Natural killer cell (primary cell): Measurements from ENCODE around the gene OR4D2. TPM values are rescaled to one million over a fixed set of nuclear protein-coding genes. Genes with fewer than 3 reads are reported as not detected.

Source experiments
- ATAC-seq, 3 donors: fragments of 150-1000 bp in 2 of 3; fragments of 200-7000 bp in 1 of 3; cut with Tn5 transposase; 1 replicate in 1 of 3; 2 replicates in 2 of 3; pipeline ENCODE4 v1.10.0; 2021; ENCODE audit warnings: mild to moderate bottlenecking in 2 of 3, moderate library complexity in 2 of 3
- DNase-seq, 2 donors: peaks; one replicate each; pipeline versions ENCODE4 v3.0.0 to v3.0.0-alpha.2; 2013 to 2021; ENCODE audit warnings: mixed read lengths in 1 of 2
- H3K27ac ChIP-seq: one replicate; pipeline ENCODE4 v1.5.1; 2013; ENCODE audit warnings: mild to moderate bottlenecking, low read length
- H3K27me3 ChIP-seq: one replicate; pipeline ENCODE4 v1.6.1; 2013; ENCODE audit warnings: low read length; ENCODE audit not compliant: control insufficient read depth, insufficient read depth
- H3K36me3 ChIP-seq: one replicate; pipeline ENCODE4 v1.6.1; 2013; ENCODE audit warnings: low read length; ENCODE audit not compliant: control insufficient read depth, insufficient read depth
- H3K4me1 ChIP-seq: one replicate; pipeline ENCODE4 v1.6.1; 2013; ENCODE audit warnings: low read length; ENCODE audit not compliant: control insufficient read depth, insufficient read depth
- H3K4me3 ChIP-seq: one replicate; pipeline ENCODE4 v1.5.1; 2013; ENCODE audit warnings: low read length
- H3K9me3 ChIP-seq: one replicate; pipeline ENCODE4 v1.6.1; 2013; ENCODE audit warnings: low read length; ENCODE audit not compliant: control insufficient read depth, insufficient read depth
- H3K27ac Mint-ChIP-seq, 2 donors: one replicate each; pipeline ENCODE4 v1.8.0; 2022; ENCODE audit warnings: mild to moderate bottlenecking in 2 of 2, mixed read lengths in 2 of 2, moderate library complexity in 1 of 2
- H3K27me3 Mint-ChIP-seq, 2 donors: one replicate each; pipeline ENCODE4 v1.8.0; 2022; ENCODE audit warnings: low read depth in 2 of 2, mixed read lengths in 2 of 2
- H3K36me3 Mint-ChIP-seq: one replicate; pipeline ENCODE4 v1.8.0; 2022; ENCODE audit warnings: mixed read lengths
- H3K4me1 Mint-ChIP-seq, 2 donors: one replicate each; pipeline ENCODE4 v1.8.0; 2022; ENCODE audit warnings: mixed read lengths in 2 of 2
- H3K4me3 Mint-ChIP-seq: one replicate; pipeline ENCODE4 v1.8.0; 2022; ENCODE audit warnings: mild to moderate bottlenecking, moderate library complexity, mixed read lengths
- H3K9me3 Mint-ChIP-seq, 2 donors: one replicate each; pipeline ENCODE4 v1.8.0; 2022; ENCODE audit warnings: mixed read lengths in 2 of 2
- WGBS: methylation state at CpG from one replicate; pipeline ENCODE4 v1.1.7; 2013; ENCODE audit warnings: missing lambda C conversion rate; ENCODE audit not compliant: insufficient coverage; 5-methylcytosine and 5-hydroxymethylcytosine counted together
- intact Hi-C: fragments of 100-400 bp; cut with micrococcal nuclease; formaldehyde crosslinking; loops from one replicate; pipeline ENCODE4 v1.14.2; 2022
- total RNA-seq, 4 donors: library from RNA; stranded (reverse); fragments of 120-200 nt in 1 of 4; gene quantifications; one replicate each; pipeline versions ENCODE4 v1.2.3 to v1.2.4, GENCODE V29; 2013 to 2022
- TF ChIP-seq, protein P1 (sequence below): fragments of 200-600 bp; IDR thresholded peaks from one replicate; pipeline ENCODE4 v1.8.0; 2022; ENCODE audit warnings: antibody characterized with exemption

The OR4D2 gene
- total RNA-seq, 3 donors from 2014 or later (not counting 1 experiment from before 2014, with no cell fraction given) = not detected

DNA sequence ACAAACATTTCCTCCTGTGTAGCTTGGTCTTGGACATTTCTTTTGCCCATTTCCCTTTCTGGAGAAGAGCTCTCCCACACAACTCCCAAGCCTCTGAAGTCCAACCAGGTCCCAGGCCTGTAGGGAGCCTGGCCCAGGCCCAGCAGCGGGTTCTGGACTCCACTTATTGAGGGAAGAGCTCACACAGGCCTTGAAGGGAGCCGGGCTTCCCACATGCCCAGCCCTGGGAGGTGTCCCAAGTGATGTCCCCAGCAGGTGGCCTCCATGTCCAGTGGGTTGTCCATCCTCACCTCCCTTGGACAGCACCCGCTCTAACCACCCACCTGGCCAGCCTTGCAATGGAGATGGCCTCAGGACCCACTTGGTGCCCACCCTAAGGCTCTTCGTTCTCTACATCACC lies 19.8 kb downstream of the OR4D2 start:
- Histone ChIP-seq H3K27me3 (no peaks in the 10 kb centered on the region), H3K27ac (no peak overlapping the region), H3K4me1 (no peaks in the 10 kb centered on the region), H3K4me3 (no peak overlapping the region), H3K9me3 (no peaks in the 10 kb centered on the region), H3K36me3 (no peaks in the 10 kb centered on the region)
- 85% methylated on average over 4 of the region's 4 CpGs for WGBS
- ATAC-seq (no peak), DNase-seq (no peak)
- no peaks in the 10 kb centered on the region for H3K36me3 Mint-ChIP-seq
- H3K9me3 Mint-ChIP-seq = no peaks in the 10 kb centered on the region
- no peak overlapping the region for H3K4me3 Mint-ChIP-seq
- TF ChIP-seq, protein P1, sequence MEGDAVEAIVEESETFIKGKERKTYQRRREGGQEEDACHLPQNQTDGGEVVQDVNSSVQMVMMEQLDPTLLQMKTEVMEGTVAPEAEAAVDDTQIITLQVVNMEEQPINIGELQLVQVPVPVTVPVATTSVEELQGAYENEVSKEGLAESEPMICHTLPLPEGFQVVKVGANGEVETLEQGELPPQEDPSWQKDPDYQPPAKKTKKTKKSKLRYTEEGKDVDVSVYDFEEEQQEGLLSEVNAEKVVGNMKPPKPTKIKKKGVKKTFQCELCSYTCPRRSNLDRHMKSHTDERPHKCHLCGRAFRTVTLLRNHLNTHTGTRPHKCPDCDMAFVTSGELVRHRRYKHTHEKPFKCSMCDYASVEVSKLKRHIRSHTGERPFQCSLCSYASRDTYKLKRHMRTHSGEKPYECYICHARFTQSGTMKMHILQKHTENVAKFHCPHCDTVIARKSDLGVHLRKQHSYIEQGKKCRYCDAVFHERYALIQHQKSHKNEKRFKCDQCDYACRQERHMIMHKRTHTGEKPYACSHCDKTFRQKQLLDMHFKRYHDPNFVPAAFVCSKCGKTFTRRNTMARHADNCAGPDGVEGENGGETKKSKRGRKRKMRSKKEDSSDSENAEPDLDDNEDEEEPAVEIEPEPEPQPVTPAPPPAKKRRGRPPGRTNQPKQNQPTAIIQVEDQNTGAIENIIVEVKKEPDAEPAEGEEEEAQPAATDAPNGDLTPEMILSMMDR = no peak
- peaks cover 6 to 21% of the 10 kb centered on the region in 2 donors for H3K27me3 Mint-ChIP-seq
- H3K4me1 Mint-ChIP-seq = peaks cover 0 to 6% of the 10 kb centered on the region in 2 donors
- no peak overlapping the region for H3K27ac Mint-ChIP-seq
- intact Hi-C loops = no loop called here

DNA sequence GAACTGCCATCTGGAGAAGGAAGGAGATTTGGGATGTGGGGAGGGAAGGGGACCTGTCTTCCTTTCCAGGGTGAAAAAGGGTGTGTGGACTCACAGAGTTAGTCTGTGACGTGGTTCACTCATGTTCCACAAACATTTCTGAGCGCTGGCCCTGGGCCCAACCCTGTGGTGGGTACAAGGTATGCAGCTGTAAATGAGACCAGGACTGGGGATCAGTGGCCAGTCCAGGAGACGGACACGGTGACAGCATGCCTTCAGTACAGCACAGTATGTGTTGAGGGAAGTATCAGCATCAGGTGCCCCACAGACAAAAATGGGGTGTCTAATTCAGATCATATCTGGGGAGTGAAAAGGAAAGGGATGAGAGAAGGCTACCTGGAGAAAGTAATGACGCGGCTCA lies 20.3 kb downstream of the OR4D2 start:
- WGBS = over 99% methylated on average over 6 of the region's 6 CpGs
- Histone ChIP-seq H3K4me3 (no peak overlapping the region), H3K27ac (no peak overlapping the region), H3K27me3 (no peaks in the 10 kb centered on the region), H3K4me1 (no peaks in the 10 kb centered on the region), H3K9me3 (no peaks in the 10 kb centered on the region), H3K36me3 (no peaks in the 10 kb centered on the region)
- H3K4me3 Mint-ChIP-seq = no peak overlapping the region
- H3K36me3 Mint-ChIP-seq = no peaks in the 10 kb centered on the region
- no peak overlapping the region for H3K27ac Mint-ChIP-seq
- TF ChIP-seq, protein P1 = no peak
- peaks cover 0 to 6% of the 10 kb centered on the region in 2 donors for H3K4me1 Mint-ChIP-seq
- no peak for ATAC-seq
- no peak for DNase-seq
- no peaks in the 10 kb centered on the region for H3K9me3 Mint-ChIP-seq
- intact Hi-C loops = no loop called here
- peaks cover 6 to 21% of the 10 kb centered on the region in 2 donors for H3K27me3 Mint-ChIP-seq

GRCh38 chr17:58187675-58188074 lies 20.9 kb downstream of the OR4D2 start:
- H3K27ac ChIP-seq = no peak overlapping the region
- H3K36me3 ChIP-seq = no peaks in the 10 kb centered on the region
- Mint-ChIP-seq H3K9me3 (no peaks in the 10 kb centered on the region), H3K4me3 (no peak overlapping the region), H3K27ac (no peak overlapping the region), H3K4me1 (peaks cover 0 to 6% of the 10 kb centered on the region in 2 donors), H3K27me3 (peaks cover 6 to 21% of the 10 kb centered on the region in 2 donors), H3K36me3 (no peaks in the 10 kb centered on the region)
- intact Hi-C loops = no loop called here
- WGBS = 84% methylated on average over 7 of the region's 7 CpGs
- ATAC-seq = no peak
- H3K27me3 ChIP-seq = no peaks in the 10 kb centered on the region
- TF ChIP-seq, protein P1 = no peak
- H3K4me1 ChIP-seq = no peaks in the 10 kb centered on the region
- H3K9me3 ChIP-seq = no peaks in the 10 kb centered on the region
- DNase-seq = no peak
- H3K4me3 ChIP-seq = no peak overlapping the region

DNA sequence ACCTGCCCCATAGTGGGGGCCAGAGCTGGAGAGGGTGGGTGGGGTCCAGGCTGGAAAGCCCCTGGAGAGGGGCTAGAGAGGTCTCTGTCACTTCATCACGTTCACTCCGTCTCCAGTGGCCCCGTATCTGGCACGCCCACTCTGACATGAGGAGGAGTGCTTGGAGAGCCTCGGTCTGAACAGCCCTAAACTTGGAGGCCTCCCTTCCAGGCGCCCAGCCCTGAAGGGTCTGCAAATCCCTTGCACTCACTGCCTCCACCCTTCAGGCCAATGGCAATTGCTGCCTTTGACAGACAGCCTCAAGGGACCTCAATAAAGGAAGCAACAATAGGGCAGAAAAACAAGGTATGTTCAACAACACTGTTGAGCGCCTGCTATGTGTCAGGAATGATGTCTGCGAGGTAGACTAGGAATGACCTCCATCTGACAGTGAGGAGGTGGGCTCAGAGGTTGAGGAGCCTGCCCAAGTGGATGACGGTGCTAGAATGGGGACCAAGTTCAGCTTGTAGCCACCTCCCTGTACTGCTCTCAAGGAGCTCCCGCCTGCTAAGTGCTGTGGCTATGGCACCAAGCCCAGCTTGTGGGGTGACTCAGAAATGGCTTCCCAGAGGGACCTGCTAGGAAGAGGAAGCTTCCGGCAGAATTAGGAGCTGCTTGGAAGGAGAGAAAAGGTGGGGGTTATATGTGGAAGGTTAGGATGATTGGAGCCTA lies 22.8 kb downstream of the OR4D2 start:
- Mint-ChIP-seq H3K4me1 (peaks cover 0 to 6% of the 10 kb centered on the region in 2 donors), H3K9me3 (no peaks in the 10 kb centered on the region), H3K4me3 (no peak overlapping the region), H3K27me3 (peaks cover 8 to 21% of the 10 kb centered on the region in 2 donors), H3K27ac (no peak overlapping the region), H3K36me3 (no peaks in the 10 kb centered on the region)
- no peak overlapping the region for H3K4me3 ChIP-seq
- no peaks in the 10 kb centered on the region for H3K27me3 ChIP-seq
- no peak overlapping the region for H3K27ac ChIP-seq
- ATAC-seq = no peak
- no peak for DNase-seq
- intact Hi-C loops = no loop called here
- H3K4me1 ChIP-seq = no peaks in the 10 kb centered on the region
- H3K9me3 ChIP-seq = no peaks in the 10 kb centered on the region
- 63% methylated on average over 11 of the region's 11 CpGs for WGBS
- no peaks in the 10 kb centered on the region for H3K36me3 ChIP-seq
- TF ChIP-seq, protein P1 = no peak
